PC-3 (cell line): Measurements from ENCODE around the gene XCR1.

Source experiments
- CTCF ChIP-seq: fragments of 300-600 bp; sonication (generic); conservative IDR thresholded peaks from 2 replicates; pipeline ENCODE4 v1.5.1; 2017; ENCODE audit warnings: antibody characterized with exemption, low read depth, mild to moderate bottlenecking, low read length
- EZH2 ChIP-seq: fragments of 300-600 bp; sonication (generic); IDR thresholded peaks from one replicate; pipeline ENCODE4 v1.6.1; 2017; ENCODE audit warnings: antibody characterized with exemption, mild to moderate bottlenecking, low read length; ENCODE audit not compliant: unreplicated experiment
- EZH2phosphoT487 ChIP-seq: fragments of 300-600 bp; sonication (generic); IDR thresholded peaks from 2 replicates; pipeline ENCODE4 v1.6.1; 2018; ENCODE audit warnings: mild to moderate bottlenecking, antibody characterized with exemption, low read length, borderline replicate concordance

GRCh38 chr3:45972534-45973402 is 54.5 kb downstream of the XCR1 start:
- no peak for TF ChIP-seq CTCF
- no peak for TF ChIP-seq EZH2
- no peak for TF ChIP-seq EZH2phosphoT487
